ENCODE results near the gene GUCY1B1. TPM values are rescaled to one million over a fixed set of nuclear protein-coding genes. Genes with fewer than 3 reads are reported as not detected.

Gene GUCY1B1
- total and polyA plus RNA-seq, 11 donors, result 12.5 to 30.7 (median 18.5) TPM

DNA sequence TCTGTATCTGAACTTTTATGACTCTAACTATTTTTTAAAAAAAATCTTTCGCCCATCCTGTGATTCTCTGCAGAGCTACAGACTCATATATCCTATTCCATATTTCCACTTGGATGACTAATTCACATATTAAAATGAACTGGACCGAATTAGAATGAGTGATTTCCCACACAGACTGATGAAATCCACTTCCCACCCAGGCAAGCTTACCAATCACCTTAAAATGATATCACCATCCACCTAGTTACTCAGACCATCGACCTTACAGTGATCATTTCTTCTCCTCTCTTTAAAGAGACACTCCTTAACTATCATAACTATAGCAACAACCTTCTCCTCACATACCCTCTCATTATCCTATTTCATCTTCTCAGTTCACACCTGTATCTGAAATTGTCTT is 34.1 kb upstream of the GUCY1B1 start:
- Histone ChIP-seq H3K27ac (no peak overlapping the region), H3K4me1 (no peaks in the 10 kb centered on the region), H3K4me3 (no peak overlapping the region), H3K36me3 (peaks cover 0 to 88% (median 7%) of the 10 kb centered on the region in 9 donors), H3K9me3 (no peaks in the 10 kb centered on the region), H3K27me3 (no peaks in the 10 kb centered on the region)
- no peak for DNase-seq
- intact Hi-C loops (cut with DNase I), result no loop called here
- ATAC-seq, result no peak
- 62 to 75% (median 72%) methylated on average over 3 of the region's 3 CpGs for WGBS, 4 donors
- TF ChIP-seq, protein P1, sequence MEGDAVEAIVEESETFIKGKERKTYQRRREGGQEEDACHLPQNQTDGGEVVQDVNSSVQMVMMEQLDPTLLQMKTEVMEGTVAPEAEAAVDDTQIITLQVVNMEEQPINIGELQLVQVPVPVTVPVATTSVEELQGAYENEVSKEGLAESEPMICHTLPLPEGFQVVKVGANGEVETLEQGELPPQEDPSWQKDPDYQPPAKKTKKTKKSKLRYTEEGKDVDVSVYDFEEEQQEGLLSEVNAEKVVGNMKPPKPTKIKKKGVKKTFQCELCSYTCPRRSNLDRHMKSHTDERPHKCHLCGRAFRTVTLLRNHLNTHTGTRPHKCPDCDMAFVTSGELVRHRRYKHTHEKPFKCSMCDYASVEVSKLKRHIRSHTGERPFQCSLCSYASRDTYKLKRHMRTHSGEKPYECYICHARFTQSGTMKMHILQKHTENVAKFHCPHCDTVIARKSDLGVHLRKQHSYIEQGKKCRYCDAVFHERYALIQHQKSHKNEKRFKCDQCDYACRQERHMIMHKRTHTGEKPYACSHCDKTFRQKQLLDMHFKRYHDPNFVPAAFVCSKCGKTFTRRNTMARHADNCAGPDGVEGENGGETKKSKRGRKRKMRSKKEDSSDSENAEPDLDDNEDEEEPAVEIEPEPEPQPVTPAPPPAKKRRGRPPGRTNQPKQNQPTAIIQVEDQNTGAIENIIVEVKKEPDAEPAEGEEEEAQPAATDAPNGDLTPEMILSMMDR (IDR thresholded peaks at IDR 0.05), result no peak
- no peak for TF ChIP-seq POLR2A (IDR thresholded peaks at IDR 0.05)

DNA sequence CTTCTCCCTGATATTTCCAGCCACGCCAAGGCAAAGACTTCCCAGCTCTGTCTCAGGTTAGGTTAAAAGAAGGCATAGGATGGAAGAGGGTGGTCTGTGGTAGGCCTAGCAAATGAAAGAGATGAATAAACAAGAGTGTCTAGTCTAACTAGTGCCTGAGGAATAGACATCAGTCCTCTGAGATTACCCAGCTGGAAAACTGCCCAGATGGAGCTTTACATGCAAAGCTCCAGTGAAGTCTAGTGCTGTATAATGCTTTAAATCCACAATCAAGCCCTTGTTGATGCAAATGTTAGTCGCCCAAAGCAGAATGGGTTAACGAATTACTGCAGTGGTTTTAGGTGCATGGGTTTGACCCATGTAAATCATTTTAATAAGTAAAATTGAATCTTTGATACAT is 24.8 kb upstream of the GUCY1B1 start:
- no peaks in the 10 kb centered on the region for H3K27me3 ChIP-seq
- peaks cover 0 to 29% (median 0%) of the 10 kb centered on the region in 9 donors for H3K36me3 ChIP-seq
- peaks cover 0 to 20% (median 3%) of the 10 kb centered on the region in 12 donors for H3K4me1 ChIP-seq
- no peaks in the 10 kb centered on the region for H3K9me3 ChIP-seq
- intact Hi-C loops (cut with DNase I), result no loop called here
- peak in 3 of 5 donors; percentile 27 to 43 (median 34) for DNase-seq
- WGBS, 4 donors, result 74 to 90% (median 79%) methylated on average over 3 of the region's 3 CpGs
- H3K4me3 ChIP-seq, result no peak overlapping the region
- H3K27ac ChIP-seq, result no peak overlapping the region
- TF ChIP-seq, protein P1 (IDR thresholded peaks at IDR 0.05), result no peak
- no peak for TF ChIP-seq POLR2A (IDR thresholded peaks at IDR 0.05)
- ATAC-seq, result peak in 1 of 4 donors; percentile 24

DNA sequence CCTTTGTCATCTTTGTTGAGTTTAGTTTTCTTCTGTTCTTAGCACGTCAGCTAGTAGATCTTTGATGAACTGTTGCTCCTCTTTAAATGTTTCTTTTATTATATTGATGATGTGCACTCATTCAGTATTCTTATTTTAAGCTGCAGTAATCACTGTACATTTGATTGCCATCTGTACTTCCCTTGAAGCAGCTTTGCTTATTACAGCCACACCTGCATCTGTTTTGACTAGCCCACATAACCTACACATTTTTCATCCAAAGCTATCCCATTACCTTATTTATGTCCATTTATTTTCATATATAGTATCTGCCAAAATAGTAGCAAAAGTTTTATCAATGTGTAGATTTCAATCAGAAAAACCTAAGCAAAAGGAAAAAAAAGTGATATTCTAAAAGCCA is 23.9 kb upstream of the GUCY1B1 start:
- no peak for DNase-seq
- WGBS, 4 donors, result 87 to 98% (median 91%) methylated on average over 1 of the region's 1 CpG
- H3K27me3 ChIP-seq, result no peaks in the 10 kb centered on the region
- peaks cover 0 to 20% (median 3%) of the 10 kb centered on the region in 12 donors for H3K4me1 ChIP-seq
- TF ChIP-seq POLR2A (IDR thresholded peaks at IDR 0.05), result no peak
- TF ChIP-seq, protein P1 (IDR thresholded peaks at IDR 0.05), result no peak
- no peaks in the 10 kb centered on the region for H3K9me3 ChIP-seq
- H3K4me3 ChIP-seq, result no peak overlapping the region
- no peak for ATAC-seq
- intact Hi-C loops (cut with DNase I), result no loop called here
- peaks cover 0 to 22% (median 0%) of the 10 kb centered on the region in 9 donors for H3K36me3 ChIP-seq
- no peak overlapping the region for H3K27ac ChIP-seq

DNA sequence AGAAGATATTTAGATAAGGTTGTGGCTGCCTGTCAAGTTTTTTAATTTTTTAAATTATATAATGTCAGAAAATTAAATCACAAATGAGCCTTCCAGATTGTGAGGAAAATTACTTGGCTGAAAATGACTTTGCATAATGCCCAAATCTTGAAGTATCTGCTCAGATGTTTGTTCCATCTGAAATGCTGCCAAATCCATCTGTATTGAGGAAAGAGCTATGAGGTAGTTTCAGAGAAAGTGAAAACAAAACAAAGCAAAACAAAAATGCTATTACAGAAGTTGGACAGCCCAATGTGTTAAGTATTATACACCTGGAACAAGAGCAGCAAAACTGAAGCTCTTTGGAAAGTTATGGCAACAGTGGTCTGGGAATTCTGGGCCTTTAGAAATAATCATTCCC is 23.3 kb upstream of the GUCY1B1 start:
- no peak for ATAC-seq
- H3K36me3 ChIP-seq, result peaks cover 0 to 17% (median 0%) of the 10 kb centered on the region in 9 donors
- no peaks in the 10 kb centered on the region for H3K27me3 ChIP-seq
- no peaks in the 10 kb centered on the region for H3K9me3 ChIP-seq
- peaks cover 0 to 20% (median 3%) of the 10 kb centered on the region in 12 donors for H3K4me1 ChIP-seq
- peak overlapping the region in 1 of 12 donors; percentile 7 for H3K27ac ChIP-seq
- intact Hi-C loops (cut with DNase I), result no loop called here
- DNase-seq, result no peak
- H3K4me3 ChIP-seq, result no peak overlapping the region
- no peak for TF ChIP-seq POLR2A (IDR thresholded peaks at IDR 0.05)
- TF ChIP-seq, protein P1 (IDR thresholded peaks at IDR 0.05), result no peak

Data from heart left ventricle (tissue), 16 donors.